ENCODE results near the gene EML4.
A peak's percentile ranks its signal among the peaks of the same experiment; 100 is the strongest.
"Not testable (repeated sequence)": the region's sequence is repeated elsewhere in the genome, so short reads cannot be mapped to it uniquely, and the experiment has no call there.

The EML4 gene

DNA sequence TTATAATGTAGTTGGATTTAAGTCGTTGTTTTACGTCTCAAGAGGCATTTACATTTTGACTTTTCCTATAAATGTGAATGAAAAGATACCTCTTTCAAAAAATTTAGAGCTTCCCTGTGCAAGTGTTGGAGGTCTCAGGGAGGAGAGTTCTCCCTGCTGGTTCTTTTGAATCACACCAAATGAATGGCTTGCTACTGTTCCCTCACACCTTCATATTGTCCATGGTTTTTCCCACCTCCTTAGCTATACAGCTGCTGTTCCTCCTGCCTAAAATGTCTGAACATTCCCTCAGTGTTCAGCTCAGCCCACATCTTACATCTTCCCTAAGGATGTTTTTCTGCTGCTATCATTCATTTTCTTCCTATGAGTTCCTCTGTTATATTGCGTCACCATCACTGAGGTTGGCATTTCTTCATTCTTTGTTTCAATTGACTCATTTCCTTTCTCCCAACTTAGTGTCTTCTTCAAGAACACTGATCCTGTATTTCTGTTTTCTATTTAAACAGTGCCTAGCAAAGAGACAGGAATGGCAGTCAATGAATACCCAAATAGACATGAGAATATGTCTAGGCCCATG is 145.8 kb downstream of the EML4 start:
- no peak for DNase-seq

- DNase-seq: no peak
Measured at GRCh38 chr2:42315844-42316470, 146.8 kb downstream of the EML4 start.

DNA sequence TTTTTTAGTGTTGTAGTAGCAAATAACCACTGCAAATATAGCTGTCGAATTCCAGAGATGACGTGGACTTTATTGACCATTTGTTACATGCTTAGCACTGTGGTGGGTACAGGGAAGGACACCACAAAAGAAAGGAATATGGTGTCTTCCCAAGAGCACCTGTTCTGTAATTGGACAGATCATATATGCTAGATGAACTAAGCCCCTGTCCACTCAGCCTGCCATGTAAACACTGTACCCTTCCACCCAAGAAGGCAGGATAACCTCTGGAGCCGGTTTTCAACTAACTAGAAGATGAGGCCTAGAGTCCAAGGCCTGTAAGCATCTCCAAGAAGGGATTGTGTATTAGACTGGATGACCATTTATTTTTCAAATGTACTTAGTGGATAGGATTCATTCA is 147.8 kb downstream of the EML4 start:
- DNase-seq: no peak

GRCh38 chr2:42317486-42317885 is 148.3 kb downstream of the EML4 start:
- DNase-seq: no peak

- no peak for DNase-seq
Measured at GRCh38 chr2:42317945-42318344, 148.8 kb downstream of the EML4 start.

DNA sequence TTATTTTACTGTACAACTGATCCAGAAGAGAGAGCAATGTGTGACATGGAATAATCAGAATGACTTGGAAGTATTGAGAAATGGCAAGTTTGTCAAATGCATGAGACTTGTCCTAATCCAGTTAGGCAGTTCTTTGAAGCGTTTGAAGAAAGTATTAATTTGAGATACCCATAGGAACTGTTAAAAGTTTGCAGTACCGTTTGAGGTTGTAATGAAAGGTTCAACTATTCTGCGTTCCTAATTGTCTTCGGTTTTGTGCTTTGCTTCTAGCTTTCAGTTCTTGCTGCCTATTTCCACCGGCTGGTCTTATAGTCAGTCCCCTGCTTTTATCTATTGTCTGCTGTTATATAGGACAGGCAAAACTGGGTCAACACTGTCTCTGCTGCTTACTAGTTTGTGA is 150.1 kb downstream of the EML4 start:
- DNase-seq: no peak

GRCh38 chr2:42321452-42322064 is 152.4 kb downstream of the EML4 start:
- no peak for DNase-seq

DNA sequence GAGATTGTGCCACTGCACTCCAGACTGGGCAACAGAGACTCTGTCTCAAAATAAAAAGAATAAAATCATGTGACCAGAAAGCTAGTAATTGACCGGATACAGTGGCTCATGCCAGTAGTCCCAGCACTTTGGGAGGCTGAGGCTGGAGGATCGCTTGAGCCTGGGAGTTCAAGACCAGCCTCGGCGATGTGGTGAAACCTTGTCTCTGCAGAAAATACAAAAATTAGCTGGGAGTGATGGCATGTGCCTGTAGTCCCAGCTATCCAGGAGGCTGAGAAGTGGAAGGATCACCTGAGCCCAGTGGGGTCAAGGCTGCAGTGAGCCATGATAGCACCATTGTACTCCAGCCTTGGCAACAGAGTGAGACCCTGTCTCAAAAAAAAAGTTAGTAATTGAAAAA is 155.1 kb downstream of the EML4 start:
- DNase-seq: no peak

GRCh38 chr2:42324949-42325348 is 155.8 kb downstream of the EML4 start:
- DNase-seq: no peak

DNA sequence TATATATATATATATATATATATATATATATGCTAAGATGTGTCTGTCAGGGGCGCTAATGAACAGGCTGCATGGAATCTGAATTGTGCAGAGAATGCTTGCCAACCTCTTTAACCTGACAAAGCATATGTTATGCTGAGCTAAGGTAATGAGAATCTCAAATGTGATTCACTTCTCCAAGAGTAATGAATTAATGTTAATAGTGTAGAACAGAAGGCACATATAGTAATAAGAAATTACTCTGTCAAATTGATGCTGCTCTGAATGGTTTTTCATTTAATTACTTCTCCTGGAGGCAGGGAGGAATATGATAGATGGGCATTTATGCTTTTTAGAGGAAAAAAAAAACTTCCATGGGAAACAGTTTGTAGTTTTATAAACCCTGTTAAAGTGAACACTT is 156.5 kb downstream of the EML4 start:
- DNase-seq: peak; percentile 60

DNA sequence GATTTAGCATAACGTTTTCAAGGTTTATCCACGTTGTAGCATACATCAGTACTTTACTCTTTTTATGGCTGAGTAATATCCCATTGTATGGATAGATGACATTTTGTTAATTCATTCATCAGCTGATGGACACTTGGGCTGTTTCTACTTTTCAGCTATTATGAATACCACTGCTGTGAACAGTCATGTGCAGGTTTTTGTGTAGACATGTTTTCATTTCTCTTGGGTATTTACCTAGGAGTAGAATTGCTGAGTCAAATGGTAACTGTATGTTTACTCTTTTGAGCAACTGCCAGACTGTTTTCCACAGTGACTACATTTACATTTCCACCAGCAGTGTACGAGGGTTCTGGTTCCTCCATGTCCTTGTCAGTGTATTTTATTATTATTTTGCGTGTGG is 158.0 kb downstream of the EML4 start:
- peak; percentile 18 for DNase-seq

- peak; percentile 66 for DNase-seq
Measured at GRCh38 chr2:42328148-42328833, 159.1 kb downstream of the EML4 start.

DNA sequence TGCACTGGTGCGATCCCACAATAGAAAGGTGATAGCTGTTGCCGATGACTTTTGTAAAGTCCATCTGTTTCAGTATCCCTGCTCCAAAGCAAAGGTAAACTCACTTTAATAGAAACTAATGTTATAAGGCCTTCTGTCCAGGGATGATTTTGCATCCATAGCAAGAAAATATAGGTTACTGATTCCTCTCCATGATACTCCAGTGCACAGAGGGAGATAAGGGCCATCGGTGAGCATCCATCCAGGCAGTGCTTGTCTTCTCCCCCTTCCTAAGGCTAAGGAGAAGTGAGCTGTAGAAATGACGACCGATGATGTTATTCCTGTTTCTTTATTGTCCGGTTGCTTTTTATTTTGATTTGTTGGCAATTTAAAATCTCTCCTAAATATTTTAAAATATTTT is 159.8 kb downstream of the EML4 start:
- DNase-seq: no peak

- DNase-seq: no peak
Measured at GRCh38 chr2:42329736-42330135, 160.6 kb downstream of the EML4 start.

DNA sequence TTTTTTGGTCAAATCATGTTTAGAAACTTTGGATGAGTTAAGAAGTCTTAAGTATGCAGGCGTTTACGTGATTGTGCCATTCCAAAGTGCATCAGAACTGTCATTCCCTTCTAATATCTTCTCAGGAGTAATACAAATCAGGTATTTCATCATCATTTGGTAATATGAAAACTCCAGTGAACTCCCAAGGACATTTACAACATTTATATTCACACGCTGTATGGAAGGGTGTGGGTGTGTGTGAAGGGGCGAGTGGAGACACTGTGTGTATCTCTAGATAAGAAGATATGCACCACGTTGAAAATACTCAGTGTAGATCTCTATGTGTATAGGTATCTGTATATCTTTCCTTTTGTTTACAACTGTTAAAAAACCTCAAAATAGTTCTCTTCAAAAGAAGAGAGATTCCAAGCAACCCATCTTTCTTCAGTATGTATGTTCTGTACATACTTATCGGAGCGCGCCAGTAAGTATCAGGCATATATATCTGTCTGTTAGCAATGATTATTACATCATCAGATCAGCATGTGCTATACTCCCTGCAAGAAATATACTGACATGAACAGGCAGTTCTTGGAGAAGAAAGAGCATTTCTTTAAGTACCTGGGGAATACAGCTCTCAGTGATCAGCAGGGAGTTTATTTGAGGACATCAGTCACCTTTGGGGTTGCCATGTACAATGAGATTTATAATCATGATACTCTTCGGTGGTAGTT is 162.6 kb downstream of the EML4 start:
- DNase-seq: no peak

DNA sequence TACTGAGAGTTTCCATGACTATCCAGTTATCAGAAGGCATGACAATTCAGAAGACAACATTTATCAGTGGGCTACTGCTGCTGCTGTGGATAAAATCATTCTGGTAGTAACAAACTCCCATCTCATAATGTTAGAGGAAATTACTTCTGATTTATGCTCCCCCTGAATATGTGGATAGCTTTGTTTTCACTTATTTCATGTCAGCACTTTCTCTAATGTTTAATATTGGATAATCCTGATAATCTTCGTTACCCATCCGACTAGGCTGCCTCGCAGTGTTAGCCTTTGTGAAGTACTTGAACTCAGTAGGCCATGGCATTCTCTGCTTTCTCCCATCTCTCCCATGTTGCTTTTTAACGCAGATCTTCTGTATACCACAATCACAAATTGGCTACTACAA is 163.4 kb downstream of the EML4 start:
- no peak for DNase-seq

DNA sequence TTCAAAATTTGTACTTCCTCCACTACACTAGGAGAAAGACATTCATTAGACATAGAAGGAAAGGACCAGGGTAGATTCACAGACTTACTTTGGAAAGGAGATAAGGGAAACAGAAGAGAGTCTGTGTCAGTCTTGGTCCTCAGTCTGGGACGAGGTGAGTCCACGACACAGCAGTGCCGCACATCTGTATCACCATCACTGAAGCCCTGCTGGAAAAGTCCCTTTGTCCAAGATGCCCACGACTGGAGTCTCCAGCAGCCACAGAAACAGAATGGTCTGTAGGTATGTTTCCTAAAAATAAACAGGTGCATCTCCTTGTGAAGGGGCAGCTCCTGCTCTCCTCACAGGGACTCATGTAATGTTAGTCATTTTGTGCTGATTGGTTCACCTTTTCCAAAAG is 164.4 kb downstream of the EML4 start:
- DNase-seq: no peak

DNA sequence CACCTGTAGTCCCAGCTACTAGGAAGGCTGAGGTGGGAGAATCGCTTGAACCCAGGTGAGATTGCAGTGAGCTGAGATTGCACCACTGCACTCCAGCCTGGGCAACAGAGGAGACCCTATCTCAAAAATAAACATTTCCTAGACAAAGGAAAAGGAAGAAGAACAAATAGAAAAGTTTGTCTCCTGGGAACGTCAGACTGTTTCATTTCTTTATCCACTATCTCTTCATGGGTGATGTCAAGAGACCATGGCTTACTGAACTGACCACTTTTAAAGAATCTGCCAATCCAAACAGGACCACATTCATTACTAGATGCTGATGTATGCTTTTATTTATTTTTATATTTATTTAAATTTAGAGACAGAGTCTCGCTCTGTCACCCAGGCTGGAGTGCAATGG is 165.1 kb downstream of the EML4 start:
- DNase-seq: no peak

GRCh38 chr2:42334865-42335264 is 165.7 kb downstream of the EML4 start:
- DNase-seq: not testable (repeated sequence)

- DNase-seq: no peak
Measured at GRCh38 chr2:42335514-42336104, 166.5 kb downstream of the EML4 start.

GRCh38 chr2:42336361-42336965 is 167.3 kb downstream of the EML4 start:
- no peak for DNase-seq

DNA sequence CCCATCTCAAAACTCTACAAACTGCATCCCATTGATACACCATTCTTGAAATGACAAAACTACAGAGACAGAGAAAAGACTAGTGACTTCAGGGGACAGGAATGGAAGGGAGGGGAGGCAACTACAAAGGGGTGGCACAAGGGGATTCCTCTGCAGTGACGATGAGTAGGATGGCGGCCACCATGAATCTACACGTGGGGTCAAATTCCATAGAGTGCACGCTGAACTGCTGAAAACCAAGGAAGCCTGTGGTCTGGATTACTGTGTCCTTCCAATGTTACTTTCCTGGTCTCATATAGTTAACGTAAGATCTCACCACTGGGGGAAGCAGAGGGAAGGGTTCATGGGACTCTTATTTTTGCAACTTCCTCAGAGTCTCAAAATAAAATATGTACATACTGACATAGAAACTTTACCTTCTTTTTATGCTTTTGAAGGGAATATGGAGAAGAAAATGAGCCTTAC is 168.2 kb downstream of the EML4 start:
- DNase-seq: no peak
